Stimulated activated CD4-positive, alpha-beta T cell treated with anti-CD3 and anti-CD28 coated beads, Interleukin-12 subunit alpha, Interleukin-12 subunit beta, amount 100 ng/mL, for 48 hours (primary cell): ENCODE results near the gene TEK.
A peak's percentile ranks its signal among the peaks of the same experiment; 100 is the strongest.
"Not testable (repeated sequence)": the region's sequence is repeated elsewhere in the genome, so short reads cannot be mapped to it uniquely, and the experiment has no call there.

Experiments used
- DNase-seq, 3 donors: peaks; one replicate each; pipeline ENCODE4 v3.0.0-alpha.2; 2020; ENCODE audit warnings: low read depth in 2 of 3, low spot score in 1 of 3

TEK gene

GRCh38 chr9:27212191-27212590 is 103.2 kb downstream of the TEK start:
- DNase-seq, result no peak

- no peak for DNase-seq
Observed at GRCh38 chr9:27212621-27213020, 103.6 kb downstream of the TEK start.

- no peak for DNase-seq
Observed at GRCh38 chr9:27227192-27227591, 118.2 kb downstream of the TEK start.

- DNase-seq, result not testable (repeated sequence)
Observed at GRCh38 chr9:27239648-27240047, 130.6 kb downstream of the TEK start.

- DNase-seq, result peak in 1 of 3 donors; percentile 3
Observed at GRCh38 chr9:27247756-27248155, 138.7 kb downstream of the TEK start.

GRCh38 chr9:27248702-27249101 is 139.7 kb downstream of the TEK start:
- DNase-seq, result no peak

- DNase-seq, result no peak
Observed at GRCh38 chr9:27258662-27259061, 149.6 kb downstream of the TEK start.

GRCh38 chr9:27260789-27261516 is 151.9 kb downstream of the TEK start:
- no peak for DNase-seq

GRCh38 chr9:27261517-27262211 is 152.6 kb downstream of the TEK start:
- no peak for DNase-seq

GRCh38 chr9:27272103-27272502 is 163.1 kb downstream of the TEK start:
- no peak for DNase-seq

GRCh38 chr9:27273186-27273585 is 164.2 kb downstream of the TEK start:
- DNase-seq, result no peak

GRCh38 chr9:27276193-27277030 is 167.4 kb downstream of the TEK start:
- DNase-seq, result peak in 1 of 3 donors; percentile 8

- no peak for DNase-seq
Observed at GRCh38 chr9:27278374-27278773, 169.3 kb downstream of the TEK start.

GRCh38 chr9:27279611-27280010 is 170.6 kb downstream of the TEK start:
- no peak for DNase-seq
